IMR-90 (cell line): ENCODE measurements around the gene CCL19. TPM values are rescaled to one million over a fixed set of nuclear protein-coding genes. Genes with fewer than 3 reads are reported as not detected.

Experiments
- ATAC-seq: fragments of 200-7000 bp; cut with Tn5 transposase; 2 replicates; pipeline ENCODE4 v1.9.1; 2020; ENCODE audit warnings: low read depth, mild to moderate bottlenecking, moderate library complexity
- BruUV-seq: library from RNA; stranded (reverse); fragments of 400-500 nt; replicated peaks from 2 replicates; lab custom pipeline; 2021; lab: Mats Ljungman, UMichigan
- CTCF ChIA-PET: fragments of 300-600 bp; formaldehyde crosslinking; extraction: SDS; loops from one replicate; lab custom pipeline; 2021; ENCODE audit warnings: antibody characterized with exemption; lab: Yijun Ruan, JAX
- POLR2A ChIA-PET: fragments of 300-600 bp; sonication (Branson Sonifier 250); formaldehyde crosslinking; loops from one replicate; lab custom pipeline; 2022; ENCODE audit warnings: antibody characterized with exemption; ENCODE audit not compliant: unreplicated experiment; lab: Charles Lee
- DNase-seq: peaks from one replicate; pipeline ENCODE4 v3.0.0; 2013
- H2AFZ ChIP-seq: replicated peaks from 2 replicates; pipeline ENCODE3; 2013; ENCODE audit warnings: low read length, mild to moderate bottlenecking; ENCODE audit not compliant: poor library complexity
- H2AK5ac ChIP-seq: 2 replicates; pipeline ENCODE4 v1.6.1; 2013; ENCODE audit warnings: low read depth, low read length, inconsistent platforms
- H2AK9ac ChIP-seq: replicated peaks from 2 replicates; pipeline ENCODE3; 2013; ENCODE audit warnings: mild to moderate bottlenecking, low read depth, low read length, moderate library complexity; ENCODE audit not compliant: poor library complexity
- H2BK120ac ChIP-seq: 2 replicates; pipeline ENCODE4 v1.6.1; 2013; ENCODE audit warnings: low read depth, low read length, inconsistent platforms
- H2BK15ac ChIP-seq: 3 replicates; pipeline ENCODE4 v1.6.1; 2013; ENCODE audit warnings: low read depth, low read length, inconsistent platforms
- H2BK20ac ChIP-seq: 2 replicates; pipeline ENCODE4 v1.6.1; 2013; ENCODE audit warnings: low read depth, mild to moderate bottlenecking, inconsistent platforms, low read length, moderate library complexity
- H2BK5ac ChIP-seq: 2 replicates; pipeline ENCODE4 v1.6.1; 2013; ENCODE audit warnings: mild to moderate bottlenecking, low read depth, low read length, inconsistent platforms; ENCODE audit not compliant: poor library complexity, severe bottlenecking
- H3K14ac ChIP-seq: replicated peaks from 2 replicates; pipeline ENCODE4 v1.6.1; 2013; ENCODE audit warnings: low read depth, low read length, inconsistent platforms
- H3K18ac ChIP-seq: 2 replicates; pipeline ENCODE4 v1.6.1; 2013; ENCODE audit warnings: low read depth, low read length, control low read depth
- H3K23ac ChIP-seq: 2 replicates; pipeline ENCODE4 v1.6.1; 2013; ENCODE audit warnings: low read depth, low read length, inconsistent platforms
- H3K27ac ChIP-seq: 2 replicates; pipeline ENCODE4 v1.5.1; 2013; ENCODE audit warnings: mild to moderate bottlenecking, control low read depth, low read length; ENCODE audit not compliant: insufficient read depth
- H3K27me3 ChIP-seq: 2 replicates; pipeline ENCODE4 v1.6.1; 2013; ENCODE audit warnings: low read length; ENCODE audit not compliant: control insufficient read depth, insufficient read depth
- H3K36me3 ChIP-seq: 2 replicates; pipeline ENCODE4 v1.6.1; 2013; ENCODE audit warnings: low read length, mixed read lengths; ENCODE audit not compliant: control insufficient read depth, insufficient read depth
- H3K4ac ChIP-seq: 2 replicates; pipeline ENCODE4 v1.6.1; 2013; ENCODE audit warnings: low read depth, low read length, inconsistent platforms
- H3K4me1 ChIP-seq: 2 replicates; pipeline ENCODE4 v1.6.1; 2013; ENCODE audit warnings: low read length, mixed read lengths; ENCODE audit not compliant: control insufficient read depth, insufficient read depth
- H3K4me2 ChIP-seq: 2 replicates; pipeline ENCODE4 v1.6.1; 2013; ENCODE audit warnings: low read depth, mild to moderate bottlenecking, control low read depth, low read length, moderate library complexity
- H3K4me3 ChIP-seq: 2 replicates; pipeline ENCODE4 v1.5.1; 2013; ENCODE audit warnings: low read depth, mild to moderate bottlenecking, control low read depth, low read length, moderate library complexity; ENCODE audit not compliant: insufficient read depth
- H3K56ac ChIP-seq: 2 replicates; pipeline ENCODE4 v1.6.1; 2013; ENCODE audit warnings: low read length, inconsistent platforms; ENCODE audit not compliant: insufficient read depth; ENCODE audit errors: extremely low read depth
- H3K79me1 ChIP-seq, 2 experiments: 2 replicates each; pipeline ENCODE4 v1.6.1; 2013; ENCODE audit warnings: low read length in 2 of 2, inconsistent platforms in 1 of 2, low read depth in 1 of 2
- H3K9ac ChIP-seq: 2 replicates; pipeline ENCODE4 v1.6.1; 2013; ENCODE audit warnings: low read depth, low read length, control low read depth
- H3K9me1 ChIP-seq: 2 replicates; pipeline ENCODE4 v1.6.1; 2013; ENCODE audit warnings: low read length, inconsistent platforms; ENCODE audit not compliant: insufficient read depth
- H3K9me3 ChIP-seq: 2 replicates; pipeline ENCODE4 v1.6.1; 2013; ENCODE audit warnings: low read length; ENCODE audit not compliant: control insufficient read depth, insufficient read depth
- H4K20me1 ChIP-seq: 2 replicates; pipeline ENCODE4 v1.6.1; 2013; ENCODE audit warnings: low read length, inconsistent platforms; ENCODE audit not compliant: insufficient read depth
- H4K5ac ChIP-seq: 2 replicates; pipeline ENCODE4 v1.6.1; 2013; ENCODE audit warnings: mild to moderate bottlenecking, low read depth, low read length, control low read depth
- H4K8ac ChIP-seq, 2 experiments: 2 replicates each; pipeline ENCODE4 v1.6.1; 2013; ENCODE audit warnings: low read depth in 2 of 2, low read length in 2 of 2, control low read depth in 1 of 2, inconsistent platforms in 1 of 2
- H4K91ac ChIP-seq: 2 replicates; pipeline ENCODE4 v1.6.1; 2013; ENCODE audit warnings: low read depth, low read length, inconsistent platforms; ENCODE audit not compliant: insufficient read depth
- MAZ ChIP-seq: IDR thresholded peaks from 2 replicates; pipeline ENCODE4 v1.6.1; 2012; ENCODE audit warnings: low read depth, mild to moderate bottlenecking, low read length, improper control_type of control experiment, moderate library complexity, borderline replicate concordance
- SMC3 ChIP-seq: fragments of 150-350 bp; IDR thresholded peaks from 2 replicates; pipeline ENCODE4 v1.6.1; 2016; ENCODE audit warnings: low read depth, mild to moderate bottlenecking, antibody characterized with exemption, low read length, moderate library complexity
- WGBS, 2 experiments: methylation state at CpG; one replicate each; pipeline versions ENCODE4 v1.1.5 to v1.1.7; 2013; ENCODE audit warnings: missing lambda C conversion rate in 2 of 2; ENCODE audit not compliant: insufficient read length in 1 of 2; ENCODE audit errors: extremely low coverage in 2 of 2; 5-methylcytosine and 5-hydroxymethylcytosine counted together
- dilution Hi-C: fragments of 300-500 bp; cut with HindIII; formaldehyde crosslinking; loops from one replicate; pipeline ENCODE4 v1.14.3; 2018; ENCODE audit warnings: low sequenced_read_pairs; ENCODE audit not compliant: unreplicated experiment
- in situ Hi-C: fragments of 300-500 bp; cut with MboI; formaldehyde crosslinking; loops from 3 replicates; pipeline ENCODE4 v1.14.3; 2019; ENCODE audit warnings: low sequenced_read_pairs, inconsistent platforms, mixed read lengths
- intact Hi-C: fragments of 100-400 bp; cut with micrococcal nuclease; formaldehyde crosslinking; loops from 2 replicates; pipeline ENCODE4 v1.10.0; 2022
- microRNA-seq, 2 experiments: library from miRNA; stranded (forward) in 1 of 2; unstranded in 1 of 2; fragments of 10-50 nt in 1 of 2; fragments of <30 nt in 1 of 2; gene quantifications in 1 of 2; microRNA quantifications in 1 of 2; one replicate each; pipeline versions ENCODE3 to v1.1.0; 2013 to 2020; ENCODE audit not compliant: insufficient read depth in 1 of 2, insufficient read length in 1 of 2, unreplicated experiment in 1 of 2
- polyA plus RNA-seq, 3 experiments: library from polyadenylated mRNA; depleted of rRNA; stranded (reverse); fragments of >200 nt; gene quantifications; 2 replicates each; pipeline ENCODE4 v1.2.3, GENCODE V29; 2012; ENCODE audit warnings: low replicate concordance in 1 of 3
- small RNA-seq, 5 experiments: library from RNA; depleted of rRNA; stranded (forward); fragments of <200 nt; gene quantifications; one replicate each; pipeline ENCODE3, GENCODE V24; 2012
- total RNA-seq: library from RNA; depleted of rRNA; stranded (reverse); fragments of >200 nt; gene quantifications from 2 replicates; pipeline ENCODE4 v1.2.3, GENCODE V29; 2012; rRNA removed
- TF ChIP-seq, protein P1 (sequence below): fragments of 150-350 bp; IDR thresholded peaks from 2 replicates; pipeline ENCODE4 v1.6.1; 2017; ENCODE audit warnings: mild to moderate bottlenecking, antibody characterized with exemption, low read length, low read depth

Gene CCL19
- total and polyA plus RNA-seq, 2 of the 4 experiments (the other 2 are of a cell fraction): not detected

- TF ChIP-seq MAZ: no peak
Measured at GRCh38 chr9:34644766-34645314, 46.2 kb downstream of the CCL19 start (continued).

GRCh38 chr9:34642679-34643078 lies 48.4 kb downstream of the CCL19 start:
- no peak overlapping the region for H3K4me3 ChIP-seq
- no peak overlapping the region for H4K91ac ChIP-seq
- no peak overlapping the region for H3K4ac ChIP-seq
- H4K20me1 ChIP-seq: no peaks in the 10 kb centered on the region
- H2AFZ ChIP-seq: no peak overlapping the region
- H3K27me3 ChIP-seq: no peaks in the 10 kb centered on the region
- H2BK5ac ChIP-seq: no peak overlapping the region
- no TSS peak for BruUV-seq
- H2BK15ac ChIP-seq: no peak overlapping the region
- CTCF ChIA-PET: no interaction called here
- H3K9me1 ChIP-seq: peaks cover 17% of the 10 kb centered on the region
- DNase-seq (no peak), ATAC-seq (no peak)
- no peak overlapping the region for H2BK120ac ChIP-seq
- H3K9me3 ChIP-seq: no peaks in the 10 kb centered on the region
- no peak for TF ChIP-seq SMC3
- TF ChIP-seq, protein P1, sequence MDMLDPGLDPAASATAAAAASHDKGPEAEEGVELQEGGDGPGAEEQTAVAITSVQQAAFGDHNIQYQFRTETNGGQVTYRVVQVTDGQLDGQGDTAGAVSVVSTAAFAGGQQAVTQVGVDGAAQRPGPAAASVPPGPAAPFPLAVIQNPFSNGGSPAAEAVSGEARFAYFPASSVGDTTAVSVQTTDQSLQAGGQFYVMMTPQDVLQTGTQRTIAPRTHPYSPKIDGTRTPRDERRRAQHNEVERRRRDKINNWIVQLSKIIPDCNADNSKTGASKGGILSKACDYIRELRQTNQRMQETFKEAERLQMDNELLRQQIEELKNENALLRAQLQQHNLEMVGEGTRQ: peak; percentile 32; the same call in 1 of the 2 replicates
- H3K18ac ChIP-seq: no peak overlapping the region
- no CpG with 5 or more reads among the region's 1 CpG for WGBS, 2 experiments
- H2AK9ac ChIP-seq: no peak overlapping the region
- H3K4me2 ChIP-seq: no peak overlapping the region
- no peak overlapping the region for H3K56ac ChIP-seq
- intact Hi-C loops: no loop called here
- in situ Hi-C loops: no loop called here
- POLR2A ChIA-PET: no interaction called here
- H3K27ac ChIP-seq: no peak overlapping the region
- no peak overlapping the region for H3K14ac ChIP-seq
- H3K79me1 ChIP-seq: peaks cover 5 to 20% of the 10 kb centered on the region in 2 experiments
- no peak overlapping the region for H4K5ac ChIP-seq
- H4K8ac ChIP-seq: no peak overlapping the region
- H3K9ac ChIP-seq: no peak overlapping the region
- dilution Hi-C loops: no loop called here
- H2AK5ac ChIP-seq: no peak overlapping the region
- no peaks in the 10 kb centered on the region for H3K36me3 ChIP-seq
- peak overlapping the region; percentile 21; the same call in 1 of the 2 replicates for H3K23ac ChIP-seq
- no peak overlapping the region for H2BK20ac ChIP-seq
- H3K4me1 ChIP-seq: peaks cover 8% of the 10 kb centered on the region

Small RNA genes lying within 50 kb of the gene (microRNA-seq; reads per million reads assigned to microRNA genes)
- not detected for gene CCL27 (ENCODE audit: insufficient read depth, insufficient read length)

Small RNA genes lying within 50 kb of the gene (small RNA-seq; reads per million reads assigned to genes)
- gene CCL27: 0 reads per million in 5 experiments

Other genes starting within 250 kb of the CCL19 start
- 4.8 and 5.6 TPM in 2 replicates for gene FAM219A, start 232.7 kb downstream of the CCL19 start, total RNA-seq
- 20.1 and 20.8 TPM in 2 replicates for gene FAM219A, start 232.7 kb downstream of the CCL19 start, polyA plus RNA-seq (2012; rRNA removed)
- not detected in 2 replicates for gene DNAI1, start 232.5 kb downstream of the CCL19 start, total RNA-seq
- not detected in 2 replicates for gene DNAI1, start 232.5 kb downstream of the CCL19 start, polyA plus RNA-seq (2012; rRNA removed)
- gene ENHO, start 168.3 kb downstream of the CCL19 start, total RNA-seq: not detected in 2 replicates
- gene ENHO, start 168.3 kb downstream of the CCL19 start, polyA plus RNA-seq (2012; rRNA removed): 0.10 TPM in 1 of 2 replicates, not detected in the other
- gene CNTFR, start 101.6 kb downstream of the CCL19 start, total RNA-seq: not detected in 2 replicates
- not detected in 2 replicates for gene CNTFR, start 101.6 kb downstream of the CCL19 start, polyA plus RNA-seq (2012; rRNA removed)
- 13.3 and 20.4 TPM in 2 replicates for gene RPP25L, start 79.2 kb downstream of the CCL19 start, total RNA-seq
- 26.3 and 27.6 TPM in 2 replicates for gene RPP25L, start 79.2 kb downstream of the CCL19 start, polyA plus RNA-seq (2012; rRNA removed)
- gene DCTN3, start 70.8 kb downstream of the CCL19 start, total RNA-seq: 104 and 122 TPM in 2 replicates
- gene DCTN3, start 70.8 kb downstream of the CCL19 start, polyA plus RNA-seq (2012; rRNA removed): 183 and 186 TPM in 2 replicates
- gene ARID3C, start 62.2 kb downstream of the CCL19 start, total RNA-seq: not detected in 2 replicates
- 0.07 TPM in 1 of 2 replicates, not detected in the other for gene ARID3C, start 62.2 kb downstream of the CCL19 start, polyA plus RNA-seq (2012; rRNA removed)
- gene SIGMAR1, start 53.5 kb downstream of the CCL19 start, total RNA-seq: 38.6 and 44.6 TPM in 2 replicates
- gene SIGMAR1, start 53.5 kb downstream of the CCL19 start, polyA plus RNA-seq (2012; rRNA removed): 88.9 and 93.1 TPM in 2 replicates
- gene GALT, start 44.6 kb downstream of the CCL19 start, total RNA-seq: 12.5 and 15.8 TPM in 2 replicates
- 34.6 and 36.6 TPM in 2 replicates for gene GALT, start 44.6 kb downstream of the CCL19 start, polyA plus RNA-seq (2012; rRNA removed)
- 6.9 and 8.2 TPM in 2 replicates for gene IL11RA, start 39.1 kb downstream of the CCL19 start, total RNA-seq
- gene IL11RA, start 39.1 kb downstream of the CCL19 start, polyA plus RNA-seq (2012; rRNA removed): 15.9 and 19.2 TPM in 2 replicates
- gene CCL27, start 28.6 kb downstream of the CCL19 start, total RNA-seq: 0.18 TPM in 1 of 2 replicates, not detected in the other
- gene CCL27, start 28.6 kb downstream of the CCL19 start, polyA plus RNA-seq (2012; rRNA removed): 0.17 and 0.26 TPM in 2 replicates
- not detected in 2 replicates for gene CCL21, start 18.9 kb upstream of the CCL19 start, total RNA-seq
- not detected in 2 replicates for gene CCL21, start 18.9 kb upstream of the CCL19 start, polyA plus RNA-seq (2012; rRNA removed)